HUES6 (cell line): ENCODE data around the gene AKNA.
"Not testable (repeated sequence)": the region's sequence is repeated elsewhere in the genome, so short reads cannot be mapped to it uniquely, and the experiment has no call there.

Experiments used
- H3K27ac ChIP-seq: 2 replicates; pipeline ENCODE4 v1.7.0; 2013; ENCODE audit warnings: low read depth, mild to moderate bottlenecking, low read length, inconsistent platforms
- H3K27me3 ChIP-seq: 2 replicates; pipeline ENCODE4 v1.6.1; 2013; ENCODE audit warnings: low read length; ENCODE audit not compliant: control insufficient read depth, insufficient read depth
- H3K36me3 ChIP-seq: 2 replicates; pipeline ENCODE4 v1.6.1; 2013; ENCODE audit warnings: low read length; ENCODE audit not compliant: control insufficient read depth, insufficient read depth
- H3K4me1 ChIP-seq: 2 replicates; pipeline ENCODE4 v1.6.1; 2013; ENCODE audit warnings: low read length; ENCODE audit not compliant: control insufficient read depth, insufficient read depth
- H3K4me3 ChIP-seq: 2 replicates; pipeline ENCODE4 v1.5.1; 2013; ENCODE audit warnings: low read depth, low read length
- H3K9ac ChIP-seq: one replicate; pipeline ENCODE4 v1.6.1; 2013; ENCODE audit warnings: mild to moderate bottlenecking, low read length
- H3K9me3 ChIP-seq: 2 replicates; pipeline ENCODE4 v1.6.1; 2013; ENCODE audit warnings: low read depth, low read length; ENCODE audit not compliant: control insufficient read depth, insufficient read depth

AKNA gene

GRCh38 chr9:114325684-114326254 is 62.0 kb downstream of the AKNA start:
- not testable (repeated sequence) for H3K4me3 ChIP-seq, H3K4me1 ChIP-seq, H3K27me3 ChIP-seq, H3K36me3 ChIP-seq, H3K9me3 ChIP-seq, H3K9ac ChIP-seq, H3K27ac ChIP-seq

GRCh38 chr9:114324965-114325364 is 62.8 kb downstream of the AKNA start:
- H3K27ac ChIP-seq, H3K4me3 ChIP-seq, H3K9me3 ChIP-seq, H3K4me1 ChIP-seq, H3K36me3 ChIP-seq, H3K9ac ChIP-seq, H3K27me3 ChIP-seq: not testable (repeated sequence)

GRCh38 chr9:114324492-114324891 is 63.3 kb downstream of the AKNA start:
- H3K4me3 ChIP-seq = no peak overlapping the region
- H3K27ac ChIP-seq = no peak overlapping the region
- no peaks in the 10 kb centered on the region for H3K36me3 ChIP-seq
- no peak overlapping the region for H3K9ac ChIP-seq
- no peaks in the 10 kb centered on the region for H3K27me3 ChIP-seq
- no peaks in the 10 kb centered on the region for H3K9me3 ChIP-seq
- H3K4me1 ChIP-seq = no peaks in the 10 kb centered on the region

GRCh38 chr9:114323849-114324248 is 63.9 kb downstream of the AKNA start:
- not testable (repeated sequence) for H3K4me1 ChIP-seq, H3K9me3 ChIP-seq, H3K9ac ChIP-seq, H3K27me3 ChIP-seq, H3K27ac ChIP-seq, H3K36me3 ChIP-seq, H3K4me3 ChIP-seq

- H3K27me3 ChIP-seq, H3K9ac ChIP-seq, H3K4me3 ChIP-seq, H3K36me3 ChIP-seq, H3K4me1 ChIP-seq, H3K9me3 ChIP-seq, H3K27ac ChIP-seq: not testable (repeated sequence)
Observed at GRCh38 chr9:114322831-114323531, 64.8 kb downstream of the AKNA start, which contains the start of gene ORM1. Gene ORM1 (plus strand): TSS chr9:114323098. CDS start chr9:114323134, 36 bp downstream.

- H3K27ac ChIP-seq, H3K9ac ChIP-seq, H3K4me3 ChIP-seq, H3K27me3 ChIP-seq, H3K36me3 ChIP-seq, H3K9me3 ChIP-seq, H3K4me1 ChIP-seq: not testable (repeated sequence)
Observed at GRCh38 chr9:114322160-114322818, 65.5 kb downstream of the AKNA start.

GRCh38 chr9:114321759-114322158 is 66.0 kb downstream of the AKNA start:
- H3K4me1 ChIP-seq = peaks cover 1% of the 10 kb centered on the region; the same call in 1 of the 2 replicates
- no peak overlapping the region for H3K9ac ChIP-seq
- H3K27ac ChIP-seq = no peak overlapping the region

GRCh38 chr9:114320710-114321109 is 67.1 kb downstream of the AKNA start:
- not testable (repeated sequence) for H3K36me3 ChIP-seq, H3K4me1 ChIP-seq, H3K9me3 ChIP-seq, H3K4me3 ChIP-seq, H3K27ac ChIP-seq, H3K9ac ChIP-seq, H3K27me3 ChIP-seq

More at GRCh38 chr9:114321759-114322158, 66.0 kb downstream of the AKNA start:
- Histone ChIP-seq H3K9me3 (no peaks in the 10 kb centered on the region), H3K27me3 (no peaks in the 10 kb centered on the region), H3K4me3 (no peak overlapping the region), H3K36me3 (no peaks in the 10 kb centered on the region)

GRCh38 chr9:114319147-114319546 is 68.6 kb downstream of the AKNA start:
- Histone ChIP-seq H3K27ac (no peak overlapping the region), H3K36me3 (no peaks in the 10 kb centered on the region), H3K9ac (no peak overlapping the region), H3K4me1 (peaks cover 3% of the 10 kb centered on the region; the same call in 1 of the 2 replicates), H3K9me3 (no peaks in the 10 kb centered on the region), H3K27me3 (no peaks in the 10 kb centered on the region), H3K4me3 (no peak overlapping the region)

- H3K4me3 ChIP-seq = no peak overlapping the region
- no peaks in the 10 kb centered on the region for H3K27me3 ChIP-seq
- no peak overlapping the region for H3K9ac ChIP-seq
- H3K9me3 ChIP-seq = no peaks in the 10 kb centered on the region
- H3K27ac ChIP-seq = no peak overlapping the region
- H3K36me3 ChIP-seq = no peaks in the 10 kb centered on the region
- peaks cover 3% of the 10 kb centered on the region; the same call in 1 of the 2 replicates for H3K4me1 ChIP-seq
Observed at GRCh38 chr9:114318416-114318815, 69.4 kb downstream of the AKNA start.

- Histone ChIP-seq H3K4me1 (peaks cover 3% of the 10 kb centered on the region; the same call in 1 of the 2 replicates), H3K36me3 (no peaks in the 10 kb centered on the region), H3K9me3 (no peaks in the 10 kb centered on the region), H3K27ac (no peak overlapping the region), H3K27me3 (no peaks in the 10 kb centered on the region), H3K9ac (no peak overlapping the region), H3K4me3 (no peak overlapping the region)
Observed at GRCh38 chr9:114317665-114318357, 70.0 kb downstream of the AKNA start.
